Gastrocnemius medialis (tissue), 4 donors: ENCODE data around the gene USP44. TPM values are rescaled to one million over a fixed set of nuclear protein-coding genes. Genes with fewer than 3 reads are reported as not detected.

ENCODE experiments used
- ATAC-seq, 2 donors: fragments of 150-250 bp; one replicate each; pipeline ENCODE4 v1.9.1; 2016
- DNase-seq, 2 donors: peaks; one replicate each; pipeline ENCODE4 v3.0.0-alpha.2; 2019
- H3K27ac ChIP-seq, 4 donors: fragments of 200-600 bp; sonication (generic); 1 replicate in 1 of 4; 2 replicates in 3 of 4; pipeline ENCODE4 v1.5.1; 2016 to 2018; ENCODE audit warnings: mild to moderate bottlenecking in 2 of 4, moderate library complexity in 1 of 4
- H3K27me3 ChIP-seq, 3 donors: fragments of 200-600 bp; sonication (generic) in 2 of 3; 1 replicate in 1 of 3; 2 replicates in 2 of 3; pipeline versions ENCODE4 v1.5.1 to v1.6.0; 2016 to 2019; ENCODE audit warnings: mild to moderate bottlenecking in 1 of 3, moderate library complexity in 1 of 3
- H3K36me3 ChIP-seq, 2 donors: fragments of 200-600 bp; sonication (generic) in 1 of 2; one replicate each; pipeline ENCODE4 v1.5.1; 2017 to 2018
- H3K4me1 ChIP-seq, 2 donors: fragments of 200-600 bp; sonication (generic) in 1 of 2; one replicate each; pipeline ENCODE4 v1.5.1; 2016 to 2017; ENCODE audit warnings: mild to moderate bottlenecking in 2 of 2
- H3K4me3 ChIP-seq, 4 donors: fragments of 200-600 bp; sonication (generic) in 3 of 4; 1 replicate in 1 of 4; 2 replicates in 3 of 4; pipeline ENCODE4 v1.5.1; 2016 to 2019; ENCODE audit warnings: mild to moderate bottlenecking in 2 of 4
- H3K9me3 ChIP-seq, 3 donors: fragments of 200-600 bp; sonication (generic) in 2 of 3; 1 replicate in 1 of 3; 2 replicates in 2 of 3; pipeline ENCODE4 v1.5.1; 2016 to 2019
- POLR2A ChIP-seq, 2 donors: fragments of 450-650 bp; IDR thresholded peaks; one replicate each; pipeline ENCODE4 v1.6.1; 2017; ENCODE audit warnings: antibody characterized with exemption in 2 of 2, mild to moderate bottlenecking in 2 of 2, moderate library complexity in 2 of 2
- in situ Hi-C, 4 donors: fragments of 200-750 bp; cut with MboI; loops; one replicate each; pipeline versions ENCODE4 v1.15.0 to v1.8.0; 2017; ENCODE audit warnings: low sequenced_read_pairs in 4 of 4
- intact Hi-C: fragments of 100-400 bp; cut with DNase I; formaldehyde crosslinking; loops from one replicate; pipeline ENCODE4 v1.15.1; 2023; ENCODE audit warnings: low total_unique reads
- total RNA-seq, 4 donors: library from RNA; depleted of rRNA; stranded (reverse); fragments of >200 nt; gene quantifications; one replicate each; pipeline versions ENCODE4 v1.1.0 to v1.2.3, GENCODE V29; 2016
- TF ChIP-seq, protein P1 (sequence below), 5 experiments: fragments of 450-650 bp in 3 of 5; fragments of 200-600 bp in 2 of 5; sonication (generic) in 2 of 5; IDR thresholded peaks in 4 of 5; conservative IDR thresholded peaks in 1 of 5; 1 replicate in 4 of 5; 2 replicates in 1 of 5; pipeline ENCODE4 v1.5.1; 2016 to 2019; ENCODE audit warnings: antibody characterized with exemption in 5 of 5, mild to moderate bottlenecking in 3 of 5, moderate library complexity in 3 of 5

USP44 gene
- total RNA-seq, 4 donors from 2014 or later, result 0.07 to 0.42 (median 0.34) TPM

DNA sequence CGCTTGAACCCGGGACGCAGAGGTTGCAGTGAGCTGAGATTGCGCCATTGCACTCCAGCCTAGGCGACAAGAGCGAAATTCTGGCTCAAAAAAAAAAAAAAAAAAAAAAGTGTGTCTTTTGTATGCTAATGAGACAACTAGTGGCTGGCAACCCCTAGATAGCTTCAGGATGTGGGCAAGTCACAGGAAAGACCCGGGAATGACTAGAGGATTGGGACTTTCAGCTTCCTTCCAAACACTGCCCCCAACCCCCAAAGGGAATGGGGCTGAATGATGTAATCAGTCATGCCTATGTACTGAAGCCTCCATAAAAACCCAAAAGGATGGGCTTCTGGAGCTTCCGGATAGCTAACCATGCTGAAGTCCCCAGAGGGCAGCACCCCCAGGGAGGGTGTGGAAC, 28.6 kb downstream of the USP44 start:
- in situ Hi-C loops (no loop called here), intact Hi-C loops (no loop called here)
- no peak for TF ChIP-seq POLR2A (IDR thresholded peaks at IDR 0.05)
- TF ChIP-seq, protein P1, sequence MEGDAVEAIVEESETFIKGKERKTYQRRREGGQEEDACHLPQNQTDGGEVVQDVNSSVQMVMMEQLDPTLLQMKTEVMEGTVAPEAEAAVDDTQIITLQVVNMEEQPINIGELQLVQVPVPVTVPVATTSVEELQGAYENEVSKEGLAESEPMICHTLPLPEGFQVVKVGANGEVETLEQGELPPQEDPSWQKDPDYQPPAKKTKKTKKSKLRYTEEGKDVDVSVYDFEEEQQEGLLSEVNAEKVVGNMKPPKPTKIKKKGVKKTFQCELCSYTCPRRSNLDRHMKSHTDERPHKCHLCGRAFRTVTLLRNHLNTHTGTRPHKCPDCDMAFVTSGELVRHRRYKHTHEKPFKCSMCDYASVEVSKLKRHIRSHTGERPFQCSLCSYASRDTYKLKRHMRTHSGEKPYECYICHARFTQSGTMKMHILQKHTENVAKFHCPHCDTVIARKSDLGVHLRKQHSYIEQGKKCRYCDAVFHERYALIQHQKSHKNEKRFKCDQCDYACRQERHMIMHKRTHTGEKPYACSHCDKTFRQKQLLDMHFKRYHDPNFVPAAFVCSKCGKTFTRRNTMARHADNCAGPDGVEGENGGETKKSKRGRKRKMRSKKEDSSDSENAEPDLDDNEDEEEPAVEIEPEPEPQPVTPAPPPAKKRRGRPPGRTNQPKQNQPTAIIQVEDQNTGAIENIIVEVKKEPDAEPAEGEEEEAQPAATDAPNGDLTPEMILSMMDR (IDR thresholded peaks at IDR 0.05 in 4 of 5, conservative IDR thresholded peaks at IDR 0.05 in 1 of 5), result no peak
- no peak overlapping the region for H3K27ac ChIP-seq
- H3K4me1 ChIP-seq, result no peaks in the 10 kb centered on the region
- H3K4me3 ChIP-seq, result no peak overlapping the region
- no peaks in the 10 kb centered on the region for H3K9me3 ChIP-seq
- no peak for DNase-seq
- no peaks in the 10 kb centered on the region for H3K27me3 ChIP-seq
- ATAC-seq, result no peak
- no peaks in the 10 kb centered on the region for H3K36me3 ChIP-seq

DNA sequence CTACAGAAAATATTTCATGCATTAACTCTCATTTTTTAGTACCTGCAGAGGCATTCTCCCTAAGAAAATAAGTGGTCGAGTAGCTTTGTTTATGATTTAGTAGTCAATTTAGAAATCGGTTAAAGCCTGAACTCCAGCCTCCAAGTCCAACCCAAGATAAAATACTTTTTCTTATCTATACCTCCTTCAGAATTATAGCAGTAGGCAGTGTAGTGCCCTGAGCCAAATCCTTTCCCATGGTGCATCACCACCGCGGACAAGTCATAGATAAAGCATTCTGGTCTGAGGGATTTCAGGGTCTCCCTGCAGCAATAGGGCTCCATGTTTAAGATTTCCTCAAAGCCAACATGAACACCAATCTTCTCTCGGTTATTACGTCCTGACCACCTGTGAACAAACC, 30.5 kb downstream of the USP44 start:
- TF ChIP-seq POLR2A (IDR thresholded peaks at IDR 0.05), result no peak
- TF ChIP-seq, protein P1 (IDR thresholded peaks at IDR 0.05 in 4 of 5, conservative IDR thresholded peaks at IDR 0.05 in 1 of 5), result no peak
- intact Hi-C loops, result no loop called here
- in situ Hi-C loops, result no loop called here
- ATAC-seq, result no peak
- H3K4me3 ChIP-seq, result no peak overlapping the region
- H3K36me3 ChIP-seq, result no peaks in the 10 kb centered on the region
- no peaks in the 10 kb centered on the region for H3K9me3 ChIP-seq
- no peaks in the 10 kb centered on the region for H3K4me1 ChIP-seq
- no peak for DNase-seq
- H3K27ac ChIP-seq, result no peak overlapping the region
- H3K27me3 ChIP-seq, result no peaks in the 10 kb centered on the region

DNA sequence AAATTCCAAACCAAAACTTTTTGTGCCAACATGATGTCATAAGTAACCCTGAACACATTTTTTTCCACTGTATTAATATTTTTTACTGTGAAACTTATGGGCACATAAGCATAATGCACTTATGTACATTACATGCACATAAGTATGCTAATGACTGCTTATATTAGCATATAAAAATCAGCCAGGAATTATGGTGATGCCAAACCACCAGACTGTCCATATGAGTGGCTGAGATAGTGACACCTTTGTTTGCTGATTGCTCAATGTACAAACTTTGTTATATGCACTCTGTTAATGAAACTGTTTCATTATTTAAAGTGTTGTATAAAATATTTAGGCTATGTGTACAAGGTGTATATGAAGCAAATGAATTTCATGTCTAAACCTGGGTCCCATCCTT, 32.3 kb downstream of the USP44 start:
- in situ Hi-C loops, result no loop called here
- no peak overlapping the region for H3K27ac ChIP-seq
- no peaks in the 10 kb centered on the region for H3K9me3 ChIP-seq
- TF ChIP-seq, protein P1 (IDR thresholded peaks at IDR 0.05 in 4 of 5, conservative IDR thresholded peaks at IDR 0.05 in 1 of 5), result no peak
- TF ChIP-seq POLR2A (IDR thresholded peaks at IDR 0.05), result no peak
- H3K4me1 ChIP-seq, result no peaks in the 10 kb centered on the region
- ATAC-seq (no peak), DNase-seq (no peak)
- H3K4me3 ChIP-seq, result no peak overlapping the region
- peaks cover 0 to 17% of the 10 kb centered on the region in 2 donors for H3K36me3 ChIP-seq
- H3K27me3 ChIP-seq, result no peaks in the 10 kb centered on the region
- intact Hi-C loops, result no loop called here

DNA sequence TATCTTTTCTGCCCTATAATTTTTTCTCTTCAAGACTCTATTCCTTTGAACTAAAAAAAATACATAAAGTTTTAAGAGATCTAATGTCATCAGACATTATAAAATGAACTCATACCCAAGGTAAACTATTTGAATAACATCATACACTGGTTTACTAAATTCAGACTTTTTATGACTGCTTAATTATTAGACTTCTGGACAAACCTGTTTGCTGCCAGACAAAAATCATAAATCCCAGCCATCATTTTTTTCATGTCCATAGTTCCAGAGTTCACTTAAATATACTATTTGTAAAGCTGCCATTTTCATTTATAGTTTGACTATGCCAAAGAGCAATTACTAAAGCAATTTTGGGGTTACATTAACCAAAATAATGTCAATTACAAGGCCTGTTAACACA, 34.0 kb downstream of the USP44 start:
- Histone ChIP-seq H3K4me1 (no peaks in the 10 kb centered on the region), H3K27me3 (no peaks in the 10 kb centered on the region), H3K4me3 (no peak overlapping the region), H3K9me3 (no peaks in the 10 kb centered on the region), H3K36me3 (peaks cover 8 to 34% of the 10 kb centered on the region in 2 donors), H3K27ac (no peak overlapping the region)
- no peak for TF ChIP-seq POLR2A (IDR thresholded peaks at IDR 0.05)
- TF ChIP-seq, protein P1 (IDR thresholded peaks at IDR 0.05 in 4 of 5, conservative IDR thresholded peaks at IDR 0.05 in 1 of 5), result no peak
- DNase-seq (no peak), ATAC-seq (no peak)
- in situ Hi-C loops, result no loop called here
- intact Hi-C loops, result no loop called here

DNA sequence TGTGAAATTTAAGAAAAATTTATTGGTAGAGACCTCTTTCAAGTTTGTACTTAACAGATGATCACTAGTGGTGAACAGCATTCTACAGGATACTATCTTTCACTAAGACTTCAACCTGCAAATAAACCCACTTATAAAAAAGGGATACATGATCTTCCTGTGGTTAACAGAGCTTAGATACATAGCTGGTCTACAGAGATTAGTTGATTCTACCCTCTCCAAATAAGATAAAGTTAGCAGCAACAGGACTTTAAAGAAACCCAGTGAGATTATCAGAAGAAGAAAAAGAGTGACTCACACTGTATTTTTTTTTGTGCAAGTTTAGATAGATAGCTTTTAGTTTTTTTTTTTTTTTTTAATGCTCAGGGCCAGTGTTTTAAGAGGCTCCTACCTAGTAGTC, 34.5 kb downstream of the USP44 start:
- no peak for TF ChIP-seq POLR2A (IDR thresholded peaks at IDR 0.05)
- TF ChIP-seq, protein P1 (IDR thresholded peaks at IDR 0.05 in 4 of 5, conservative IDR thresholded peaks at IDR 0.05 in 1 of 5), result no peak
- peaks cover 8 to 39% of the 10 kb centered on the region in 2 donors for H3K36me3 ChIP-seq
- H3K4me3 ChIP-seq, result no peak overlapping the region
- in situ Hi-C loops, result no loop called here
- intact Hi-C loops, result no loop called here
- H3K27ac ChIP-seq, result no peak overlapping the region
- no peaks in the 10 kb centered on the region for H3K4me1 ChIP-seq
- ATAC-seq (no peak), DNase-seq (no peak)
- H3K27me3 ChIP-seq, result no peaks in the 10 kb centered on the region
- no peaks in the 10 kb centered on the region for H3K9me3 ChIP-seq
